H7 (cell line): ENCODE measurements around the gene BANF1. TPM values are rescaled to one million over a fixed set of nuclear protein-coding genes. Genes with fewer than 3 reads are reported as not detected.

Source experiments
- DNase-seq: peaks from one replicate; pipeline ENCODE4 v3.0.0; 2012
- H3K27me3 ChIP-seq: 2 replicates; pipeline ENCODE4 v1.6.0; 2011; ENCODE audit warnings: mild to moderate bottlenecking, low read length; ENCODE audit not compliant: control insufficient read depth, insufficient read depth
- H3K36me3 ChIP-seq: replicated peaks from 2 replicates; pipeline ENCODE4 v1.5.1; 2011; ENCODE audit warnings: low read length; ENCODE audit not compliant: control insufficient read depth, insufficient read depth
- H3K4me3 ChIP-seq: 2 replicates; pipeline ENCODE4 v1.5.1; 2011; ENCODE audit warnings: low read depth, mild to moderate bottlenecking, control low read depth, low read length, moderate library complexity; ENCODE audit not compliant: insufficient read depth
- total RNA-seq: library from RNA; depleted of rRNA; stranded (reverse); fragments of >200 nt; shearing (Covaris generic); gene quantifications from 2 replicates; pipeline ENCODE4 v1.2.3, GENCODE V29; 2014; rRNA removed

BANF1 gene
- total RNA-seq, result 42.8 and 57.4 TPM in 2 replicates

GRCh38 chr11:66001942-66002647 lies at the start of gene BANF1, which contains the start of gene EIF1AD:
Gene BANF1 (plus strand): TSS chr11:66002503. CDS start chr11:66003251, 748 bp downstream.
Gene EIF1AD (minus strand): TSS chr11:66002157. CDS start chr11:66000389, 1,768 bp downstream.
- Histone ChIP-seq H3K4me3 (peak within 1 kb of the TSS; percentile 69), H3K27me3 (no peaks in the 10 kb centered on the region), H3K36me3 (peaks cover 37% of the 10 kb centered on the region)
- DNase-seq, result peak; percentile 95

- peak; percentile 55 for DNase-seq
- no peaks in the 10 kb centered on the region for H3K36me3 ChIP-seq
- no peaks in the 10 kb centered on the region for H3K27me3 ChIP-seq
- no peak overlapping the region for H3K4me3 ChIP-seq
These were observed 48.8 kb upstream of the BANF1 start for GRCh38 chr11:65953471-65953870.

- no peak for DNase-seq
- no peak overlapping the region for H3K4me3 ChIP-seq
- no peaks in the 10 kb centered on the region for H3K36me3 ChIP-seq
- H3K27me3 ChIP-seq, result no peaks in the 10 kb centered on the region
These were observed 47.5 kb upstream of the BANF1 start for GRCh38 chr11:65954771-65955170.

GRCh38 chr11:65958291-65958690 lies 44.0 kb upstream of the BANF1 start:
- no peaks in the 10 kb centered on the region for H3K27me3 ChIP-seq
- no peak for DNase-seq
- no peak overlapping the region for H3K4me3 ChIP-seq
- H3K36me3 ChIP-seq, result no peaks in the 10 kb centered on the region

GRCh38 chr11:65958774-65959420 lies 43.4 kb upstream of the BANF1 start:
- H3K36me3 ChIP-seq, result peaks cover 2% of the 10 kb centered on the region
- peak; percentile 65 for DNase-seq
- H3K4me3 ChIP-seq, result no peak overlapping the region
- no peaks in the 10 kb centered on the region for H3K27me3 ChIP-seq

- Histone ChIP-seq H3K36me3 (peaks cover 16% of the 10 kb centered on the region), H3K4me3 (peak overlapping the region; percentile 97), H3K27me3 (no peaks in the 10 kb centered on the region)
- DNase-seq, result no peak
These were observed 41.5 kb upstream of the BANF1 start for GRCh38 chr11:65960824-65961266.

- peak; percentile 99 for DNase-seq
- H3K4me3 ChIP-seq, result peak within 1 kb of the TSS; percentile 97
- peaks cover 22% of the 10 kb centered on the region for H3K36me3 ChIP-seq
- no peaks in the 10 kb centered on the region for H3K27me3 ChIP-seq
These were observed 40.8 kb upstream of the BANF1 start, which contains the start of gene SART1 for GRCh38 chr11:65961267-65962140. Gene SART1 (plus strand): TSS chr11:65961734. CDS start chr11:65961781, 47 bp downstream.

GRCh38 chr11:65962141-65962564 lies 40.1 kb upstream of the BANF1 start:
- no peak for DNase-seq

GRCh38 chr11:65964906-65965305 lies 37.4 kb upstream of the BANF1 start:
- DNase-seq, result no peak
- Histone ChIP-seq H3K27me3 (no peaks in the 10 kb centered on the region), H3K36me3 (peaks cover 36% of the 10 kb centered on the region), H3K4me3 (no peak overlapping the region)

More at GRCh38 chr11:65962141-65962564, 40.1 kb upstream of the BANF1 start:
- peak overlapping the region; percentile 97 for H3K4me3 ChIP-seq
- H3K36me3 ChIP-seq, result peaks cover 27% of the 10 kb centered on the region
- no peaks in the 10 kb centered on the region for H3K27me3 ChIP-seq

- peaks cover 36% of the 10 kb centered on the region for H3K36me3 ChIP-seq
- no peak overlapping the region for H3K4me3 ChIP-seq
- DNase-seq, result peak; percentile 53
- no peaks in the 10 kb centered on the region for H3K27me3 ChIP-seq
These were observed 36.1 kb upstream of the BANF1 start for GRCh38 chr11:65965986-65966762.

- H3K4me3 ChIP-seq, result no peak overlapping the region
- peak; percentile 49 for DNase-seq
- no peaks in the 10 kb centered on the region for H3K27me3 ChIP-seq
- H3K36me3 ChIP-seq, result peaks cover 36% of the 10 kb centered on the region
These were observed 34.9 kb upstream of the BANF1 start for GRCh38 chr11:65967329-65967934.

- no peak overlapping the region for H3K4me3 ChIP-seq
These were observed 33.5 kb upstream of the BANF1 start for GRCh38 chr11:65968600-65969482.

GRCh38 chr11:65972116-65972515 lies 30.2 kb upstream of the BANF1 start:
- no peak for DNase-seq
- Histone ChIP-seq H3K36me3 (peaks cover 11% of the 10 kb centered on the region), H3K4me3 (no peak overlapping the region), H3K27me3 (no peaks in the 10 kb centered on the region)

More at GRCh38 chr11:65968600-65969482, 33.5 kb upstream of the BANF1 start:
- DNase-seq, result no peak
- H3K27me3 ChIP-seq, result no peaks in the 10 kb centered on the region
- H3K36me3 ChIP-seq, result peaks cover 36% of the 10 kb centered on the region
